ENCODE results near the gene MS4A12. TPM values are rescaled to one million over a fixed set of nuclear protein-coding genes. Genes with fewer than 3 reads are reported as not detected.
A peak's percentile ranks its signal among the peaks of the same experiment; 100 is the strongest.
"Not testable (repeated sequence)": the region's sequence is repeated elsewhere in the genome, so short reads cannot be mapped to it uniquely, and the experiment has no call there.

MS4A12 gene
- total RNA-seq: not detected
- polyA plus RNA-seq (ENCODE audit: insufficient read length in 6 of 6): not detected
- long read RNA-seq, donor 1: 0 reads
- long read RNA-seq, donor 2: 0 reads
- long read RNA-seq, donor 3: 0 reads
- long read RNA-seq, donor 4: 0 reads
- long read RNA-seq, donor 5: 0 reads
- long read RNA-seq, donor 6: 0 reads
- long read RNA-seq, donor 7: 0 reads
- long read RNA-seq, donor 8: 0 reads
- long read RNA-seq, donor 9: 0 reads
- long read RNA-seq, donor 10: 0 reads
- long read RNA-seq, donor 11: 0 reads
- long read RNA-seq, donor 12: 0 reads

GRCh38 chr11:60492488-60493009 is at the start of gene MS4A12:
Gene MS4A12, plus strand, starts transcription at chr11:60492778. Its CDS starts 4,541 bp downstream, at chr11:60497319.
- Histone ChIP-seq H3K27ac (no peak within 1 kb of the TSS), H3K9me3 (no peaks in the 10 kb centered on the region), H3K4me1 (no peaks in the 10 kb centered on the region), H3K27me3 (no peaks in the 10 kb centered on the region), H3K36me3 (no peaks in the 10 kb centered on the region), H3K4me3 (no peak within 1 kb of the TSS)
- TF ChIP-seq CTCF (IDR thresholded peaks at IDR 0.05): no peak
- no peak for DNase-seq
- no peak for ATAC-seq
- intact Hi-C loops (cut with DNase I): no loop called here

GRCh38 chr11:60447070-60447469 is 45.5 kb upstream of the MS4A12 start:
- intact Hi-C loops (cut with DNase I): no loop called here
- H3K27me3 ChIP-seq: no peaks in the 10 kb centered on the region
- H3K36me3 ChIP-seq: no peaks in the 10 kb centered on the region
- H3K27ac ChIP-seq: no peak overlapping the region
- peaks cover 0 to 8% of the 10 kb centered on the region in 2 donors for H3K4me1 ChIP-seq
- no peak overlapping the region for H3K4me3 ChIP-seq
- DNase-seq (no peak), ATAC-seq (no peak)
- H3K9me3 ChIP-seq: no peaks in the 10 kb centered on the region
- TF ChIP-seq CTCF (IDR thresholded peaks at IDR 0.05): no peak

GRCh38 chr11:60447846-60448245 is 44.7 kb upstream of the MS4A12 start:
- intact Hi-C loops (cut with DNase I): no loop called here
- Histone ChIP-seq H3K4me3 (no peak overlapping the region), H3K27me3 (no peaks in the 10 kb centered on the region), H3K9me3 (no peaks in the 10 kb centered on the region), H3K27ac (no peak overlapping the region), H3K4me1 (peaks cover 0 to 8% of the 10 kb centered on the region in 2 donors), H3K36me3 (no peaks in the 10 kb centered on the region)
- DNase-seq (no peak), ATAC-seq (no peak)
- TF ChIP-seq CTCF (IDR thresholded peaks at IDR 0.05): no peak

GRCh38 chr11:60451185-60451584 is 41.4 kb upstream of the MS4A12 start:
- intact Hi-C loops (cut with DNase I); H3K4me3 ChIP-seq; ATAC-seq; H3K9me3 ChIP-seq; H3K36me3 ChIP-seq; H3K27me3 ChIP-seq; H3K27ac ChIP-seq; H3K4me1 ChIP-seq: not testable (repeated sequence)
- DNase-seq: peak in 1 of 4 donors; percentile 72

- Histone ChIP-seq H3K4me1 (no peaks in the 10 kb centered on the region), H3K27me3 (no peaks in the 10 kb centered on the region), H3K9me3 (no peaks in the 10 kb centered on the region), H3K27ac (no peak overlapping the region), H3K4me3 (no peak overlapping the region), H3K36me3 (no peaks in the 10 kb centered on the region)
- DNase-seq: no peak
- intact Hi-C loops (cut with DNase I): no loop called here
- TF ChIP-seq CTCF (IDR thresholded peaks at IDR 0.05): no peak
- no peak for ATAC-seq
These were observed 38.4 kb upstream of the MS4A12 start for GRCh38 chr11:60454212-60454611.

All from left lung (tissue), 14 donors.